AG04449 (cell line): ENCODE data around the gene SNX14.

ENCODE experiments used
- CTCF ChIA-PET: fragments of 350-600 bp; formaldehyde crosslinking; extraction: SDS; loops from one replicate; lab custom pipeline; 2021; ENCODE audit warnings: antibody characterized with exemption; lab: Yijun Ruan, JAX
- POLR2A ChIA-PET: fragments of 400-600, 350-600 bp; formaldehyde crosslinking; extraction: SDS; loops from one replicate; lab custom pipeline; 2020; ENCODE audit warnings: antibody characterized with exemption, inconsistent platforms; lab: Yijun Ruan, JAX
- DNase-seq: peaks from one replicate; pipeline ENCODE4 v3.0.0-alpha.2; 2010; ENCODE audit warnings: low read depth, low spot score
- H3K4me3 ChIP-seq: 2 replicates; pipeline ENCODE4 v1.5.1; 2011; ENCODE audit warnings: low read depth, mild to moderate bottlenecking, control low read depth, low read length
- CTCF ChIP-seq: IDR thresholded peaks from one replicate; pipeline ENCODE4 v1.5.1; 2011; ENCODE audit warnings: mild to moderate bottlenecking, moderate library complexity, low read length, control low read depth, inconsistent platforms; ENCODE audit not compliant: insufficient read depth; ENCODE audit errors: missing control alignments

SNX14 gene

DNA sequence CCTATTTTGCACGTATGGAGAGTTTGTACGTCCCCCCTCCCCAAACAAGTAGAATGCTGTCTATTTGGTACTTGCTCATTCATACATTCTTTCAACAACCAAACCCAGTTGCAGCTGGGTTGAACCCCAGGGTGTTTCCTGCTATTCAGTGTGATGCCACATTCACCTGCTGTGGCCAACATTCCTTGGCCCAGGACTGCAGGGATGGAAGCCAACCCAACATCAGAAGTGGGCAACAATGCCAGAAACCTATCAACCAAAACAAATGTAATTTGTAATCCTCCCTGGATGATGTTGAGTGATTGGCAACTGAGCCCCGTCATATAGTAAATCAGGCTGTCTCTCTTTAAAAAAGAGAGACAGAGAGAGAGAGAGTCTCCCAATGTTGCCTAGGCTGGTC lies 134.9 kb downstream of the SNX14 start:
- CTCF ChIA-PET, result interaction anchor here (1.1 to 4.0 kb wide), 6 partner anchors 8 to 106 kb away, joined by 3 to 19 read pairs (median 7); partner anchors contain the start of gene NT5E
- DNase-seq, result no peak
- POLR2A ChIA-PET, result interaction anchor here (0.7 to 2.8 kb wide), 6 partner anchors 9 to 97 kb away, joined by 3 to 30 read pairs (median 4); partner anchors contain the start of gene NT5E
- no peak overlapping the region for H3K4me3 ChIP-seq
- TF ChIP-seq CTCF, result no peak

- ChIA-PET CTCF (interaction anchor here (1.0 to 4.0 kb wide), 5 partner anchors 9 to 106 kb away, joined by 3 to 19 read pairs (median 10); partner anchors contain the start of gene NT5E), POLR2A (interaction anchor here (1.0 to 2.8 kb wide), 3 partner anchors 8 to 103 kb away, joined by 3 to 30 read pairs (median 6); partner anchors contain the start of gene NT5E)
- DNase-seq, result no peak
- no peak overlapping the region for H3K4me3 ChIP-seq
- no peak for TF ChIP-seq CTCF
Measured at GRCh38 chr6:85458184-85458583, 135.5 kb downstream of the SNX14 start.

DNA sequence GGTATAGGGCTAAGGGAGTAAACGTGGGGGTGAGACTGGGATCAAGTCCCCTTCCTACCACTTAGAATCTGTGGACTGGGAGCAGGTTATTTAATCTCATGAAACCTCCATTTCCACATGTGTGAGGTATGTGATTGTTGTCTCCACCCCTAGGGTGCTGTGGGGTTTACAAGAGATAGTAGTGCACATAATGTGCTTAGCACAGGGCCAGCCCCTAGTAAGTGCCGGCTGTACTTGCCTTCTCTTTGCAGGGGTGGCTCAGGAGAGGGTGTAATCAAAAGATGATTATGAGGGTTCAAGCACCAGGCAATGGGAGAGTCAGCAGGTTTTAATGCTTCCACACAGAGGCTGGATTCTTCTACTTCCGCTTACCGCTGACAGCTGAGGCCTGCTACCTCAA lies 136.9 kb downstream of the SNX14 start:
- CTCF ChIA-PET, result interaction anchor here (1.5 to 4.0 kb wide), 3 partner anchors 11 to 104 kb away, joined by 3 to 15 read pairs (median 10); no protein-coding TSS in a partner anchor
- no peak overlapping the region for H3K4me3 ChIP-seq
- POLR2A ChIA-PET, result no interaction called here
- TF ChIP-seq CTCF, result no peak
- no peak for DNase-seq
